Thoracic aorta (tissue), 2 donors: Measurements from ENCODE around the gene SMIM24. TPM values are rescaled to one million over a fixed set of nuclear protein-coding genes. Genes with fewer than 3 reads are reported as not detected.
A peak's percentile ranks its signal among the peaks of the same experiment; 100 is the strongest.

Experiments
- ATAC-seq: fragments of 150-250 bp; one replicate; pipeline ENCODE4 v1.8.0; 2017; ENCODE audit warnings: low read depth; ENCODE audit not compliant: insufficient number of reproducible peaks, low FRiP score
- DNase-seq: peaks from one replicate; pipeline ENCODE4 v3.0.0-alpha.2; 2020; ENCODE audit warnings: low spot score
- H3K27ac ChIP-seq, 2 donors: fragments of 200-600 bp; sonication (generic); 1 replicate in 1 of 2; 2 replicates in 1 of 2; pipeline ENCODE4 v1.5.1; 2016; ENCODE audit warnings: mild to moderate bottlenecking in 2 of 2, moderate library complexity in 2 of 2
- H3K27me3 ChIP-seq: fragments of 200-600 bp; sonication (generic); replicated peaks from 2 replicates; pipeline ENCODE4 v1.6.0; 2016; ENCODE audit warnings: mild to moderate bottlenecking; ENCODE audit not compliant: insufficient read depth
- H3K36me3 ChIP-seq: fragments of 200-600 bp; sonication (generic); one replicate; pipeline ENCODE4 v1.5.1; 2016
- H3K4me1 ChIP-seq, 2 donors: fragments of 200-600 bp; sonication (generic); 1 replicate in 1 of 2; 2 replicates in 1 of 2; pipeline versions ENCODE4 v1.5.1 to v1.6.0; 2016; ENCODE audit warnings: low read depth in 2 of 2, mild to moderate bottlenecking in 1 of 2; ENCODE audit not compliant: control insufficient read depth in 1 of 2
- H3K4me3 ChIP-seq: fragments of 200-600 bp; sonication (generic); 2 replicates; pipeline ENCODE4 v1.5.1; 2016; ENCODE audit warnings: mild to moderate bottlenecking
- H3K9me3 ChIP-seq: fragments of 200-600 bp; sonication (generic); 2 replicates; pipeline ENCODE4 v1.5.1; 2016
- CTCF ChIP-seq: fragments of 200-600 bp; sonication (generic); IDR thresholded peaks from one replicate; pipeline ENCODE4 v1.5.1; 2019; ENCODE audit warnings: antibody characterized with exemption
- total RNA-seq, 2 donors: library from RNA; depleted of rRNA; stranded (reverse); fragments of >200 nt; gene quantifications; one replicate each; pipeline versions ENCODE4 v1.1.0 to v1.2.3, GENCODE V29; 2016

Gene SMIM24
- total RNA-seq, 2 donors from 2014 or later = not detected

GRCh38 chr19:3501780-3502179, 21.5 kb upstream of the SMIM24 start:
- no peak overlapping the region for H3K4me3 ChIP-seq
- H3K36me3 ChIP-seq = no peaks in the 10 kb centered on the region
- no peak for TF ChIP-seq CTCF
- peaks cover 13 to 19% of the 10 kb centered on the region in 2 donors for H3K4me1 ChIP-seq
- ATAC-seq = no peak
- no peaks in the 10 kb centered on the region for H3K27me3 ChIP-seq
- H3K9me3 ChIP-seq = no peaks in the 10 kb centered on the region
- DNase-seq = no peak
- H3K27ac ChIP-seq = no peak overlapping the region

- TF ChIP-seq CTCF = no peak
Observed at GRCh38 chr19:3500429-3501101, 20.2 kb upstream of the SMIM24 start, which contains the start of gene DOHH. Gene DOHH (minus strand): TSS chr19:3500674. CDS start chr19:3496814, 3,860 bp downstream.

GRCh38 chr19:3499738-3500428, 19.6 kb upstream of the SMIM24 start:
- H3K27ac ChIP-seq = peak overlapping the region in 1 of 2 donors; percentile 76
- TF ChIP-seq CTCF = no peak
- H3K4me3 ChIP-seq = peak overlapping the region; percentile 87
- no peaks in the 10 kb centered on the region for H3K9me3 ChIP-seq
- peaks cover 9% of the 10 kb centered on the region for H3K36me3 ChIP-seq
- DNase-seq = no peak
- ATAC-seq = no peak
- no peaks in the 10 kb centered on the region for H3K27me3 ChIP-seq
- peaks cover 10 to 14% of the 10 kb centered on the region in 2 donors for H3K4me1 ChIP-seq

More at GRCh38 chr19:3500429-3501101, 20.2 kb upstream of the SMIM24 start, which contains the start of gene DOHH:
- peak within 1 kb of the TSS; percentile 76 to 92 for H3K27ac ChIP-seq
- DNase-seq = peak; percentile 85
- peaks cover 13 to 18% of the 10 kb centered on the region in 2 donors for H3K4me1 ChIP-seq
- H3K9me3 ChIP-seq = no peaks in the 10 kb centered on the region
- H3K27me3 ChIP-seq = no peaks in the 10 kb centered on the region
- peak; percentile 71 for ATAC-seq
- peak within 1 kb of the TSS; percentile 87 for H3K4me3 ChIP-seq
- H3K36me3 ChIP-seq = peaks cover 3% of the 10 kb centered on the region

GRCh38 chr19:3497757-3498520, 17.6 kb upstream of the SMIM24 start:
- peaks cover 14% of the 10 kb centered on the region for H3K36me3 ChIP-seq
- H3K27me3 ChIP-seq = no peaks in the 10 kb centered on the region
- no peaks in the 10 kb centered on the region for H3K9me3 ChIP-seq
- no peak overlapping the region for H3K27ac ChIP-seq
- no peak for DNase-seq
- H3K4me3 ChIP-seq = no peak overlapping the region
- ATAC-seq = no peak
- peaks cover 10 to 14% of the 10 kb centered on the region in 2 donors for H3K4me1 ChIP-seq
- no peak for TF ChIP-seq CTCF
